H1 (cell line): ENCODE data around the gene ACP6. TPM values are rescaled to one million over a fixed set of nuclear protein-coding genes. Genes with fewer than 3 reads are reported as not detected.

ENCODE experiments used
- CTCF ChIA-PET: fragments of 300-600 bp; sonication (Branson Sonifier 250); formaldehyde crosslinking; loops from one replicate; lab custom pipeline; 2021; ENCODE audit not compliant: partially characterized antibody; lab: Charles Lee
- POLR2A ChIA-PET: fragments of 300-600 bp; sonication (Branson Sonifier 250); formaldehyde crosslinking; loops from one replicate; lab custom pipeline; 2021; ENCODE audit warnings: inconsistent platforms; ENCODE audit not compliant: partially characterized antibody; lab: Charles Lee
- DNase-seq, 2 experiments: peaks; one replicate each; pipeline versions ENCODE4 v3.0.0 to v3.0.0-alpha.2; 2010 to 2022; ENCODE audit warnings: low spot score in 2 of 2, low read depth in 1 of 2, mixed read lengths in 1 of 2
- FAIRE-seq: peaks from 2 replicates; lab custom pipeline; 2011; peaks lifted over from hg19 to GRCh38; lab: Jason Lieb, UNC
- H2AFZ ChIP-seq: 2 replicates; pipeline ENCODE4 v1.8.1; 2012; ENCODE audit warnings: low read length, inconsistent platforms
- H2AK5ac ChIP-seq: 2 replicates; pipeline ENCODE4 v1.6.1; 2013; ENCODE audit warnings: low read depth, low read length
- H2BK120ac ChIP-seq: replicated peaks from 2 replicates; pipeline ENCODE3; 2013; ENCODE audit warnings: low read depth, low read length, inconsistent platforms
- H2BK12ac ChIP-seq: 2 replicates; pipeline ENCODE4 v1.6.1; 2013; ENCODE audit warnings: low read depth, low read length
- H2BK15ac ChIP-seq: 2 replicates; pipeline ENCODE4 v1.6.1; 2013; ENCODE audit warnings: low read length
- H2BK20ac ChIP-seq: 2 replicates; pipeline ENCODE4 v1.6.1; 2013; ENCODE audit warnings: low read length
- H2BK5ac ChIP-seq: 2 replicates; pipeline ENCODE4 v1.6.1; 2013; ENCODE audit warnings: low read depth, low read length
- H3K14ac ChIP-seq: 2 replicates; pipeline ENCODE4 v1.6.1; 2013; ENCODE audit warnings: inconsistent platforms; ENCODE audit not compliant: insufficient read length
- H3K18ac ChIP-seq: 2 replicates; pipeline ENCODE4 v1.6.1; 2013; ENCODE audit warnings: low read length; ENCODE audit errors: extremely low read depth
- H3K23ac ChIP-seq: 2 replicates; pipeline ENCODE4 v1.6.1; 2013; ENCODE audit warnings: inconsistent platforms; ENCODE audit not compliant: insufficient read length
- H3K23me2 ChIP-seq: 2 replicates; pipeline ENCODE4 v1.6.1; 2013; ENCODE audit warnings: low read depth, low read length
- H3K27ac ChIP-seq: 2 replicates; pipeline ENCODE4 v1.6.1; 2011; ENCODE audit warnings: low read depth, low read length, inconsistent platforms
- H3K27me3 ChIP-seq, 4 experiments: replicated peaks in 1 of 4; 1 replicate in 1 of 4; 2 replicates in 3 of 4; pipeline versions ENCODE4 v1.6.1 to v1.8.1; 2011 to 2013; ENCODE audit warnings: low read length in 3 of 4, mild to moderate bottlenecking in 3 of 4, inconsistent platforms in 2 of 4, mixed read lengths in 2 of 4, moderate library complexity in 1 of 4; ENCODE audit not compliant: control insufficient read depth in 3 of 4, insufficient read depth in 3 of 4; ENCODE audit errors: extremely low read depth in 1 of 4
- H3K36me3 ChIP-seq, 4 experiments: 2 replicates each; pipeline versions ENCODE4 v1.6.1 to v1.8.1; 2011 to 2013; ENCODE audit warnings: mild to moderate bottlenecking in 4 of 4, low read length in 3 of 4, moderate library complexity in 2 of 4, control low read depth in 1 of 4, inconsistent platforms in 1 of 4; ENCODE audit not compliant: insufficient read depth in 4 of 4, control insufficient read depth in 2 of 4
- H3K4ac ChIP-seq: replicated peaks from 2 replicates; pipeline ENCODE3; 2013; ENCODE audit warnings: low read length, low read depth, mixed read lengths, inconsistent platforms; ENCODE audit not compliant: insufficient read length
- H3K4me1 ChIP-seq, 4 experiments: replicated peaks in 1 of 4; 1 replicate in 1 of 4; 2 replicates in 3 of 4; pipeline versions ENCODE4 v1.6.1 to v1.8.1; 2011 to 2013; ENCODE audit warnings: low read length in 3 of 4, inconsistent platforms in 2 of 4, mixed read lengths in 1 of 4; ENCODE audit not compliant: insufficient read depth in 4 of 4, control insufficient read depth in 3 of 4
- H3K4me2 ChIP-seq, 2 experiments: 2 replicates each; pipeline versions ENCODE4 v1.6.1 to v1.8.1; 2011 to 2013; ENCODE audit warnings: low read depth in 2 of 2, low read length in 2 of 2, control low read depth in 1 of 2, inconsistent platforms in 1 of 2, mild to moderate bottlenecking in 1 of 2; ENCODE audit not compliant: insufficient read depth in 1 of 2
- H3K4me3 ChIP-seq, 4 experiments: fragments of 200-600, 300-600 bp in 1 of 4; sonication (generic), shearing (Covaris generic), sonication (Bioruptor Twin) in 1 of 4; 2 replicates each; pipeline versions ENCODE4 v1.5.1 to v1.8.1; 2011 to 2016; ENCODE audit warnings: low read length in 4 of 4, low read depth in 3 of 4, control low read depth in 2 of 4, inconsistent platforms in 2 of 4, mild to moderate bottlenecking in 2 of 4, mixed read lengths in 1 of 4, moderate library complexity in 1 of 4; ENCODE audit not compliant: insufficient read depth in 2 of 4; ENCODE audit errors: extremely low read depth in 1 of 4
- H3K56ac ChIP-seq: replicated peaks from 2 replicates; pipeline ENCODE3; 2013; ENCODE audit warnings: low read depth, mild to moderate bottlenecking, mixed read lengths, low read length, inconsistent platforms; ENCODE audit not compliant: insufficient read length
- H3K79me1 ChIP-seq: 2 replicates; pipeline ENCODE4 v1.6.1; 2013; ENCODE audit warnings: low read depth, low read length, control low read depth
- H3K79me2 ChIP-seq, 2 experiments: 2 replicates each; pipeline versions ENCODE4 v1.6.1 to v1.8.1; 2012 to 2013; ENCODE audit warnings: low read length in 2 of 2, mild to moderate bottlenecking in 2 of 2, inconsistent platforms in 1 of 2; ENCODE audit not compliant: insufficient read depth in 2 of 2, control insufficient read depth in 1 of 2
- H3K9ac ChIP-seq, 4 experiments: replicated peaks in 1 of 4; 1 replicate in 1 of 4; 2 replicates in 3 of 4; pipeline versions ENCODE4 v1.6.1 to v1.8.1; 2011 to 2013; ENCODE audit warnings: low read depth in 3 of 4, low read length in 3 of 4, control low read depth in 2 of 4, mild to moderate bottlenecking in 2 of 4, moderate library complexity in 2 of 4, inconsistent platforms in 1 of 4; ENCODE audit errors: extremely low read depth in 1 of 4
- H3K9me3 ChIP-seq, 2 experiments: 2 replicates each; pipeline versions ENCODE4 v1.6.1 to v1.8.1; 2012 to 2013; ENCODE audit warnings: mild to moderate bottlenecking in 2 of 2, moderate library complexity in 2 of 2, control low read depth in 1 of 2, inconsistent platforms in 1 of 2, low read depth in 1 of 2, low read length in 1 of 2, mixed read lengths in 1 of 2; ENCODE audit not compliant: insufficient read depth in 2 of 2
- H4K20me1 ChIP-seq, 2 experiments: replicated peaks in 1 of 2; 2 replicates each; pipeline versions ENCODE3 to v1.8.1; 2011 to 2013; ENCODE audit warnings: inconsistent platforms in 2 of 2, low read length in 2 of 2, mild to moderate bottlenecking in 1 of 2; ENCODE audit not compliant: insufficient read depth in 2 of 2, control insufficient read depth in 1 of 2
- H4K5ac ChIP-seq: 2 replicates; pipeline ENCODE4 v1.6.1; 2013; ENCODE audit warnings: low read length, low read depth, mixed read lengths, inconsistent platforms; ENCODE audit not compliant: insufficient read length
- H4K8ac ChIP-seq: 2 replicates; pipeline ENCODE4 v1.8.0; 2013; ENCODE audit warnings: mild to moderate bottlenecking, moderate library complexity, low read length, inconsistent platforms; ENCODE audit not compliant: insufficient read depth; ENCODE audit errors: extremely low read depth
- H4K91ac ChIP-seq: replicated peaks from 2 replicates; pipeline ENCODE3; 2013; ENCODE audit warnings: low read length, mixed read lengths, inconsistent platforms; ENCODE audit not compliant: insufficient read length
- BACH1 ChIP-seq: IDR thresholded peaks from 2 replicates; pipeline ENCODE4 v1.6.1; 2012; ENCODE audit warnings: low read length, improper control_type of control experiment
- CBX5 ChIP-seq: fragments of 300-800, 300-1000 bp; sonication (generic); IDR thresholded peaks from 2 replicates; pipeline ENCODE4 v1.7.1; 2016; ENCODE audit warnings: antibody characterized with exemption, low read length, low read depth
- CHD2 ChIP-seq: IDR thresholded peaks from 2 replicates; pipeline ENCODE4 v1.6.1; 2012; ENCODE audit warnings: low read length, improper control_type of control experiment
- JUND ChIP-seq: IDR thresholded peaks from 2 replicates; pipeline ENCODE4 v1.6.1; 2011; ENCODE audit warnings: mild to moderate bottlenecking, improper control_type of control experiment, low read length
- NANOG ChIP-seq: IDR thresholded peaks from 2 replicates; pipeline ENCODE4 v1.6.1; 2011; ENCODE audit warnings: low read length, low read depth, mild to moderate bottlenecking, inconsistent platforms; ENCODE audit not compliant: insufficient read depth, poor library complexity, severe bottlenecking
- NRF1 ChIP-seq: IDR thresholded peaks from 2 replicates; pipeline ENCODE4 v1.6.1; 2011; ENCODE audit warnings: mild to moderate bottlenecking, low read depth, low read length, improper control_type of control experiment
- POLR2A ChIP-seq, 2 experiments: IDR thresholded peaks; 1 replicate in 1 of 2; 2 replicates in 1 of 2; pipeline ENCODE4 v1.6.1; 2011; ENCODE audit warnings: low read depth in 2 of 2, low read length in 2 of 2, mild to moderate bottlenecking in 2 of 2; ENCODE audit errors: control extremely low read depth in 1 of 2
- SIRT6 ChIP-seq: IDR thresholded peaks from one replicate; pipeline ENCODE4 v1.7.1; 2012; ENCODE audit warnings: low read length, inconsistent platforms
- SP2 ChIP-seq: IDR thresholded peaks from 2 replicates; pipeline ENCODE4 v1.6.1; 2012; ENCODE audit warnings: mild to moderate bottlenecking, low read length, inconsistent platforms
- SP4 ChIP-seq: IDR thresholded peaks from 2 replicates; pipeline ENCODE4 v1.6.1; 2012; ENCODE audit warnings: low read length, inconsistent platforms
- SRF ChIP-seq: IDR thresholded peaks from 2 replicates; pipeline ENCODE4 v1.6.1; 2011; ENCODE audit warnings: mild to moderate bottlenecking, low read depth, low read length, moderate library complexity
- SUZ12 ChIP-seq: fragments of 200-600 bp; sonication (generic); IDR thresholded peaks from 2 replicates; pipeline ENCODE4 v1.6.1; 2012; ENCODE audit warnings: mild to moderate bottlenecking, inconsistent platforms, low read length, moderate library complexity, mixed read lengths
- TBP ChIP-seq: IDR thresholded peaks from 2 replicates; pipeline ENCODE4 v1.6.1; 2011; ENCODE audit warnings: low read depth, low read length, improper control_type of control experiment
- WGBS, 2 experiments: shearing (Covaris generic) in 1 of 2; methylation state at CpG; one replicate each; pipeline versions ENCODE4 v1.1.6 to v1.1.7; 2013 to 2015; ENCODE audit warnings: low lambda C conversion rate in 2 of 2, mixed read lengths in 2 of 2, inconsistent platforms in 1 of 2, low coverage in 1 of 2, missing lambda C conversion rate in 1 of 2; ENCODE audit not compliant: insufficient replicate concordance in 2 of 2, insufficient coverage in 1 of 2, insufficient read length in 1 of 2; ENCODE audit errors: extremely low coverage in 1 of 2, missing lambda C conversion rate in 1 of 2; 5-methylcytosine and 5-hydroxymethylcytosine counted together
- polyA plus RNA-seq, 7 experiments: library from polyadenylated mRNA; depleted of rRNA in 3 of 7; stranded (reverse) in 5 of 7; unstranded in 2 of 7; fragments of >200 nt in 5 of 7; fragments of 200-250 nt in 2 of 7; gene quantifications; 1 replicate in 5 of 7; 2 replicates in 1 of 7; 4 replicates in 1 of 7; pipeline versions ENCODE4 v1.2.1 to v1.2.3, GENCODE V29; 2011 to 2013; ENCODE audit warnings: missing spikeins in 2 of 7, mixed read lengths in 2 of 7
- total RNA-seq: library from RNA; stranded (reverse); fragmentation: NEBNext Ultra II Directional; extraction: Animal tissue kit (Norgen Biotek cat#: 25700); gene quantifications from 2 replicates; pipeline ENCODE4 v1.2.1, GENCODE V29; 2021
- TF ChIP-seq, protein P1 (sequence below), 3 experiments: IDR thresholded peaks; 1 replicate in 2 of 3; 2 replicates in 1 of 3; pipeline versions ENCODE4 v1.5.1 to v1.6.1; 2011; ENCODE audit warnings: low read length in 3 of 3, mild to moderate bottlenecking in 3 of 3, inconsistent platforms in 2 of 3, low read depth in 1 of 3, moderate library complexity in 1 of 3; ENCODE audit not compliant: insufficient read depth in 1 of 3; ENCODE audit errors: control extremely low read depth in 1 of 3

Gene ACP6
- total and polyA plus RNA-seq, 2 of the 8 experiments (the other 6 are each of a cell fraction or from before 2014, with no cell fraction given): 11.4 to 17.7 TPM

DNA sequence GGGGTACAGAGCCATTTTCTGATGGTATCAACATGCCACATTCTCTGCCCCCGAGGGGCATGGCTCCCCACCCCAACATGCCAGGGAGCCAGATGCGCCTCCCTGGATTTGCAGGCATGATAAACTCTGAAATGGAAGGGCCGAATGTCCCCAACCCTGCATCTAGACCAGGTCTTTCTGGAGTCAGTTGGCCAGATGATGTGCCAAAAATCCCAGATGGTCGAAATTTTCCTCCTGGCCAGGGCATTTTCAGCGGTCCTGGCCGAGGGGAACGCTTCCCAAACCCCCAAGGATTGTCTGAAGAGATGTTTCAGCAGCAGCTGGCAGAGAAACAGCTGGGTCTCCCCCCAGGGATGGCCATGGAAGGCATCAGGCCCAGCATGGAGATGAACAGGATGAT, 50.6 kb downstream of the ACP6 start:
- no peak overlapping the region for H3K4me2 ChIP-seq
- FAIRE-seq (no peak), DNase-seq (no peak)
- H3K14ac ChIP-seq: no peak overlapping the region
- H3K4me1 ChIP-seq: peaks cover 0 to 1% (median 0%) of the 10 kb centered on the region in 4 experiments; a peak in 3 of 7 replicates
- H2BK15ac ChIP-seq: no peak overlapping the region
- no peak overlapping the region for H2BK12ac ChIP-seq
- H3K9ac ChIP-seq: no peak overlapping the region
- H4K8ac ChIP-seq: no peak overlapping the region
- no peaks in the 10 kb centered on the region for H3K27me3 ChIP-seq
- no peak overlapping the region for H4K5ac ChIP-seq
- H3K36me3 ChIP-seq: peaks cover 23 to 70% (median 54%) of the 10 kb centered on the region in 4 experiments
- peaks cover 3% of the 10 kb centered on the region; the same call in 1 of the 2 replicates for H3K79me1 ChIP-seq
- H3K23ac ChIP-seq: no peak overlapping the region
- H3K18ac ChIP-seq: no peak overlapping the region
- no peaks in the 10 kb centered on the region for H3K79me2 ChIP-seq
- H3K27ac ChIP-seq: no peak overlapping the region
- H2BK5ac ChIP-seq: no peak overlapping the region
- H3K9me3 ChIP-seq: no peaks in the 10 kb centered on the region
- no peak overlapping the region for H4K91ac ChIP-seq
- H2AK5ac ChIP-seq: no peak overlapping the region
- no peak overlapping the region for H2BK20ac ChIP-seq
- no peaks in the 10 kb centered on the region for H3K23me2 ChIP-seq
- no peak overlapping the region for H2AFZ ChIP-seq
- H2BK120ac ChIP-seq: no peak overlapping the region
- POLR2A ChIA-PET: no interaction called here
- no peak overlapping the region for H3K4me3 ChIP-seq
- 98% methylated on average over 7 of the region's 7 CpGs; no CpG with 5 or more reads in 1 of the 2 experiments for WGBS, 2 experiments
- CTCF ChIA-PET: no interaction called here
- no peak overlapping the region for H3K4ac ChIP-seq
- peaks cover 0 to 5% of the 10 kb centered on the region in 2 experiments for H4K20me1 ChIP-seq
- H3K56ac ChIP-seq: no peak overlapping the region
- TF ChIP-seq SP4 (no peak), SRF (no peak), NANOG (no peak), TBP (no peak), NRF1 (no peak), SP2 (no peak), POLR2A (IDR thresholded peaks at IDR 0.05; ENCODE audit: control extremely low read depth in 1 of 2, low read depth in 2 of 2, low read length in 2 of 2) (no peak), CHD2 (no peak), SIRT6 (no peak), CBX5 (no peak), BACH1 (no peak), SUZ12 (no peak), JUND (no peak)
- TF ChIP-seq, protein P1, sequence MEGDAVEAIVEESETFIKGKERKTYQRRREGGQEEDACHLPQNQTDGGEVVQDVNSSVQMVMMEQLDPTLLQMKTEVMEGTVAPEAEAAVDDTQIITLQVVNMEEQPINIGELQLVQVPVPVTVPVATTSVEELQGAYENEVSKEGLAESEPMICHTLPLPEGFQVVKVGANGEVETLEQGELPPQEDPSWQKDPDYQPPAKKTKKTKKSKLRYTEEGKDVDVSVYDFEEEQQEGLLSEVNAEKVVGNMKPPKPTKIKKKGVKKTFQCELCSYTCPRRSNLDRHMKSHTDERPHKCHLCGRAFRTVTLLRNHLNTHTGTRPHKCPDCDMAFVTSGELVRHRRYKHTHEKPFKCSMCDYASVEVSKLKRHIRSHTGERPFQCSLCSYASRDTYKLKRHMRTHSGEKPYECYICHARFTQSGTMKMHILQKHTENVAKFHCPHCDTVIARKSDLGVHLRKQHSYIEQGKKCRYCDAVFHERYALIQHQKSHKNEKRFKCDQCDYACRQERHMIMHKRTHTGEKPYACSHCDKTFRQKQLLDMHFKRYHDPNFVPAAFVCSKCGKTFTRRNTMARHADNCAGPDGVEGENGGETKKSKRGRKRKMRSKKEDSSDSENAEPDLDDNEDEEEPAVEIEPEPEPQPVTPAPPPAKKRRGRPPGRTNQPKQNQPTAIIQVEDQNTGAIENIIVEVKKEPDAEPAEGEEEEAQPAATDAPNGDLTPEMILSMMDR (IDR thresholded peaks at IDR 0.05; ENCODE audit: control extremely low read depth in 1 of 3, insufficient read depth in 1 of 3, low read depth in 1 of 3, low read length in 3 of 3): no peak
